Frontal cortex (tissue), 4 donors: ENCODE data around the gene BABAM2. TPM values are rescaled to one million over a fixed set of nuclear protein-coding genes. Genes with fewer than 3 reads are reported as not detected.
"Not testable (repeated sequence)": the region's sequence is repeated elsewhere in the genome, so short reads cannot be mapped to it uniquely, and the experiment has no call there.

ENCODE experiments used
- DNase-seq, 2 donors: peaks; one replicate each; pipeline ENCODE4 v3.0.0; 2012; ENCODE audit warnings: low spot score in 2 of 2
- FAIRE-seq: peaks from 2 replicates; lab custom pipeline; 2012; peaks lifted over from hg19 to GRCh38; lab: Jason Lieb, UNC
- total RNA-seq: library from RNA; depleted of rRNA; stranded (reverse); fragments of >200 nt; gene quantifications from one replicate; pipeline ENCODE4 v1.2.3, GENCODE V29; 2014
- donor health status: control.
- donor health status: control.
- donor health status: control.

BABAM2 gene
- total RNA-seq, 1 donor from 2014 or later = 14.7 TPM

- DNase-seq (no peak), FAIRE-seq (no peak)
Measured at GRCh38 chr2:28327956-28328922, 437.7 kb downstream of the BABAM2 start.

- FAIRE-seq = no peak
Measured at GRCh38 chr2:28329184-28329583, 438.7 kb downstream of the BABAM2 start.

GRCh38 chr2:28330722-28331121 is 440.2 kb downstream of the BABAM2 start:
- DNase-seq, FAIRE-seq: not testable (repeated sequence)

More at GRCh38 chr2:28329184-28329583, 438.7 kb downstream of the BABAM2 start:
- DNase-seq = no peak

- DNase-seq, FAIRE-seq: not testable (repeated sequence)
Measured at GRCh38 chr2:28331797-28332196, 441.3 kb downstream of the BABAM2 start.

GRCh38 chr2:28332696-28333095 is 442.2 kb downstream of the BABAM2 start:
- FAIRE-seq = no peak
- DNase-seq = no peak

GRCh38 chr2:28333606-28334526 is 443.3 kb downstream of the BABAM2 start:
- FAIRE-seq (no peak), DNase-seq (no peak)

- FAIRE-seq (no peak), DNase-seq (no peak)
Measured at GRCh38 chr2:28334527-28334894, 444.0 kb downstream of the BABAM2 start.

GRCh38 chr2:28335265-28335664 is 444.7 kb downstream of the BABAM2 start:
- FAIRE-seq = not testable (repeated sequence)

GRCh38 chr2:28335666-28336065 is 445.1 kb downstream of the BABAM2 start:
- DNase-seq = no peak
- no peak for FAIRE-seq

More at GRCh38 chr2:28335265-28335664, 444.7 kb downstream of the BABAM2 start:
- not testable (repeated sequence) for DNase-seq

- DNase-seq (no peak), FAIRE-seq (no peak)
Measured at GRCh38 chr2:28336264-28336980, 445.9 kb downstream of the BABAM2 start.

- FAIRE-seq = no peak
- no peak for DNase-seq
Measured at GRCh38 chr2:28336982-28337627, 446.6 kb downstream of the BABAM2 start.

- DNase-seq (no peak), FAIRE-seq (no peak)
Measured at GRCh38 chr2:28338046-28338817, 447.7 kb downstream of the BABAM2 start.

GRCh38 chr2:28338831-28339321 is 448.3 kb downstream of the BABAM2 start:
- DNase-seq (no peak), FAIRE-seq (no peak)

- FAIRE-seq = no peak
- DNase-seq = no peak
Measured at GRCh38 chr2:28339516-28340175, 449.1 kb downstream of the BABAM2 start.

- DNase-seq = no peak
- FAIRE-seq = no peak
Measured at GRCh38 chr2:28340312-28341202, 450.0 kb downstream of the BABAM2 start.

- FAIRE-seq (no peak), DNase-seq (no peak)
Measured at GRCh38 chr2:28341208-28341891, 450.8 kb downstream of the BABAM2 start.
